ENCODE measurements around the gene WBP1. TPM values are rescaled to one million over a fixed set of nuclear protein-coding genes. Genes with fewer than 3 reads are reported as not detected.

WBP1 gene
- total and polyA plus RNA-seq, 10 of the 15 experiments (the other 5 are each of a cell fraction or from before 2014, with no cell fraction given), result 4.2 to 76.8 (median 43.8) TPM

GRCh38 chr2:74440378-74441169 is 17.7 kb upstream of the WBP1 start (continued):
- TF ChIP-seq KLF5 (IDR thresholded peaks at IDR 0.05; ENCODE audit: partially characterized antibody) (no peak), YY1 (IDR thresholded peaks at IDR 0.05; ENCODE audit: low read depth, low read length) (no peak), MTA3 (IDR thresholded peaks at IDR 0.05; ENCODE audit: borderline replicate concordance, low read length) (no peak), ZZZ3 (IDR thresholded peaks at IDR 0.05; ENCODE audit: control insufficient read depth, insufficient read length, low read depth) (no peak), ZBED1 (IDR thresholded peaks at IDR 0.05; ENCODE audit: borderline replicate concordance) (no peak), POLR2A (IDR thresholded peaks at IDR 0.05; ENCODE audit: low read depth, low read length) (peak; percentile 77), NFXL1 (IDR thresholded peaks at IDR 0.05; ENCODE audit: borderline replicate concordance) (no peak), SRF (IDR thresholded peaks at IDR 0.05; ENCODE audit: low read depth in 2 of 2, low read length in 2 of 2) (no peak), TARDBP (IDR thresholded peaks at IDR 0.05; ENCODE audit: borderline replicate concordance) (no peak), NFYB (IDR thresholded peaks at IDR 0.05; ENCODE audit: insufficient read depth, low read depth, low read length) (no peak), NR2C2 (IDR thresholded peaks at IDR 0.05; ENCODE audit: borderline replicate concordance, control insufficient read depth, insufficient read length, low read depth) (no peak), EZH2 (IDR thresholded peaks at IDR 0.05; ENCODE audit: borderline replicate concordance, control insufficient read depth, low read depth, low read length) (no peak), RAD21 (IDR thresholded peaks at IDR 0.05; ENCODE audit: insufficient read depth, low read depth, low read length) (no peak), YBX1 (IDR thresholded peaks at IDR 0.05) (no peak), NFYA (IDR thresholded peaks at IDR 0.05; ENCODE audit: borderline replicate concordance, low read depth, low read length) (no peak), FOXM1 (IDR thresholded peaks at IDR 0.05; ENCODE audit: low read depth, low read length) (no peak), POU2F2 (IDR thresholded peaks at IDR 0.05; ENCODE audit: borderline replicate concordance, low read depth, low read length) (no peak), MYC (IDR thresholded peaks at IDR 0.05; ENCODE audit: insufficient read depth, insufficient read length, insufficient replicate concordance, low read length, severe bottlenecking) (no peak), EED (IDR thresholded peaks at IDR 0.05; ENCODE audit: low read depth) (peak; percentile 47; the same call in 1 of the 2 replicates), RUNX3 (IDR thresholded peaks at IDR 0.05; ENCODE audit: low read length) (no peak), PAX5 (IDR thresholded peaks at IDR 0.05; ENCODE audit: borderline replicate concordance, low read depth, low read length) (peak; percentile 67; the same call in 1 of the 2 replicates)
- TF ChIP-seq, protein P1, sequence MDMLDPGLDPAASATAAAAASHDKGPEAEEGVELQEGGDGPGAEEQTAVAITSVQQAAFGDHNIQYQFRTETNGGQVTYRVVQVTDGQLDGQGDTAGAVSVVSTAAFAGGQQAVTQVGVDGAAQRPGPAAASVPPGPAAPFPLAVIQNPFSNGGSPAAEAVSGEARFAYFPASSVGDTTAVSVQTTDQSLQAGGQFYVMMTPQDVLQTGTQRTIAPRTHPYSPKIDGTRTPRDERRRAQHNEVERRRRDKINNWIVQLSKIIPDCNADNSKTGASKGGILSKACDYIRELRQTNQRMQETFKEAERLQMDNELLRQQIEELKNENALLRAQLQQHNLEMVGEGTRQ (IDR thresholded peaks at IDR 0.05; ENCODE audit: borderline replicate concordance, low read depth, low read length), result no peak
- TF ChIP-seq, protein P2, sequence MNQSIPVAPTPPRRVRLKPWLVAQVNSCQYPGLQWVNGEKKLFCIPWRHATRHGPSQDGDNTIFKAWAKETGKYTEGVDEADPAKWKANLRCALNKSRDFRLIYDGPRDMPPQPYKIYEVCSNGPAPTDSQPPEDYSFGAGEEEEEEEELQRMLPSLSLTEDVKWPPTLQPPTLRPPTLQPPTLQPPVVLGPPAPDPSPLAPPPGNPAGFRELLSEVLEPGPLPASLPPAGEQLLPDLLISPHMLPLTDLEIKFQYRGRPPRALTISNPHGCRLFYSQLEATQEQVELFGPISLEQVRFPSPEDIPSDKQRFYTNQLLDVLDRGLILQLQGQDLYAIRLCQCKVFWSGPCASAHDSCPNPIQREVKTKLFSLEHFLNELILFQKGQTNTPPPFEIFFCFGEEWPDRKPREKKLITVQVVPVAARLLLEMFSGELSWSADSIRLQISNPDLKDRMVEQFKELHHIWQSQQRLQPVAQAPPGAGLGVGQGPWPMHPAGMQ (IDR thresholded peaks at IDR 0.05; ENCODE audit: borderline replicate concordance), result no peak
- TF ChIP-seq, protein P3, sequence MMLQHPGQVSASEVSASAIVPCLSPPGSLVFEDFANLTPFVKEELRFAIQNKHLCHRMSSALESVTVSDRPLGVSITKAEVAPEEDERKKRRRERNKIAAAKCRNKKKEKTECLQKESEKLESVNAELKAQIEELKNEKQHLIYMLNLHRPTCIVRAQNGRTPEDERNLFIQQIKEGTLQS (IDR thresholded peaks at IDR 0.05; ENCODE audit: borderline replicate concordance, extremely low read depth, low read depth, low read length), result no peak
- TF ChIP-seq, protein P4, sequence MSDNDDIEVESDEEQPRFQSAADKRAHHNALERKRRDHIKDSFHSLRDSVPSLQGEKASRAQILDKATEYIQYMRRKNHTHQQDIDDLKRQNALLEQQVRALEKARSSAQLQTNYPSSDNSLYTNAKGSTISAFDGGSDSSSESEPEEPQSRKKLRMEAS (IDR thresholded peaks at IDR 0.05; ENCODE audit: low read depth, low read length), result no peak
